Liver (tissue), 9 donors: ENCODE results near the gene CPA5. TPM values are rescaled to one million over a fixed set of nuclear protein-coding genes. Genes with fewer than 3 reads are reported as not detected.

ENCODE experiments used
- DNase-seq: peaks from one replicate; pipeline ENCODE4 v3.0.0-alpha.2; 2017; ENCODE audit warnings: low spot score
- H3K27ac ChIP-seq, 2 donors: one replicate each; pipeline ENCODE4 v1.7.0; 2013; ENCODE audit warnings: inconsistent platforms in 2 of 2, low read length in 2 of 2, control low read depth in 1 of 2, low read depth in 1 of 2, mild to moderate bottlenecking in 1 of 2
- H3K27me3 ChIP-seq, 4 donors: one replicate each; pipeline versions ENCODE4 v1.6.1 to v1.7.0; 2013; ENCODE audit warnings: low read length in 3 of 4, inconsistent platforms in 1 of 4, mild to moderate bottlenecking in 1 of 4, moderate library complexity in 1 of 4; ENCODE audit not compliant: control insufficient read depth in 4 of 4, insufficient read depth in 4 of 4
- H3K36me3 ChIP-seq, 4 donors: one replicate each; pipeline versions ENCODE4 v1.6.1 to v1.7.0; 2013; ENCODE audit warnings: low read length in 3 of 4, mild to moderate bottlenecking in 3 of 4, low read depth in 1 of 4, moderate library complexity in 1 of 4; ENCODE audit not compliant: control insufficient read depth in 4 of 4, insufficient read depth in 3 of 4
- H3K4me1 ChIP-seq, 4 donors: one replicate each; pipeline versions ENCODE4 v1.6.1 to v1.7.0; 2013; ENCODE audit warnings: low read length in 3 of 4, mild to moderate bottlenecking in 3 of 4, moderate library complexity in 1 of 4; ENCODE audit not compliant: control insufficient read depth in 4 of 4, insufficient read depth in 4 of 4
- H3K4me3 ChIP-seq, 3 donors: one replicate each; pipeline versions ENCODE4 v1.6.1 to v1.7.0; 2013; ENCODE audit warnings: low read length in 3 of 3, control low read depth in 1 of 3, low read depth in 1 of 3, mild to moderate bottlenecking in 1 of 3
- H3K9ac ChIP-seq, 2 donors: one replicate each; pipeline ENCODE4 v1.7.0; 2013; ENCODE audit warnings: low read length in 2 of 2, mild to moderate bottlenecking in 2 of 2, moderate library complexity in 2 of 2, control low read depth in 1 of 2, low read depth in 1 of 2
- H3K9me3 ChIP-seq, 4 donors: one replicate each; pipeline versions ENCODE4 v1.6.1 to v1.7.0; 2013; ENCODE audit warnings: low read length in 3 of 4; ENCODE audit not compliant: control insufficient read depth in 4 of 4
- EGR1 ChIP-seq, 2 donors: IDR thresholded peaks; 2 replicates each; pipeline ENCODE4 v1.6.1; 2016 to 2018; ENCODE audit warnings: antibody characterized with exemption in 2 of 2, low read depth in 2 of 2
- FOXA1 ChIP-seq: IDR thresholded peaks from 2 replicates; pipeline ENCODE4 v1.6.1; 2016; ENCODE audit warnings: antibody characterized with exemption
- FOXA2 ChIP-seq: IDR thresholded peaks from 2 replicates; pipeline ENCODE4 v1.6.1; 2016; ENCODE audit warnings: antibody characterized with exemption
- GABPA ChIP-seq, 2 donors: IDR thresholded peaks in 1 of 2; conservative IDR thresholded peaks in 1 of 2; 2 replicates each; pipeline ENCODE4 v1.6.1; 2016; ENCODE audit warnings: antibody characterized with exemption in 2 of 2, mild to moderate bottlenecking in 1 of 2, moderate library complexity in 1 of 2
- HNF4A ChIP-seq, 2 donors: conservative IDR thresholded peaks; 2 replicates each; pipeline ENCODE4 v1.6.1; 2016; ENCODE audit warnings: antibody characterized with exemption in 2 of 2, mild to moderate bottlenecking in 2 of 2
- HNF4G ChIP-seq: IDR thresholded peaks from 2 replicates; pipeline ENCODE4 v1.6.1; 2016; ENCODE audit warnings: antibody characterized with exemption
- JUND ChIP-seq, 2 donors: IDR thresholded peaks; 2 replicates each; pipeline ENCODE4 v1.6.1; 2016; ENCODE audit warnings: antibody characterized with exemption in 2 of 2
- NR2F2 ChIP-seq: IDR thresholded peaks from 2 replicates; pipeline ENCODE4 v1.6.1; 2016; ENCODE audit warnings: antibody characterized with exemption
- RAD21 ChIP-seq, 2 donors: IDR thresholded peaks; 2 replicates each; pipeline ENCODE4 v1.6.1; 2016; ENCODE audit warnings: antibody characterized with exemption in 2 of 2, mild to moderate bottlenecking in 2 of 2
- REST ChIP-seq: IDR thresholded peaks from 2 replicates; pipeline ENCODE4 v1.6.1; 2016; ENCODE audit warnings: antibody characterized with exemption, mild to moderate bottlenecking
- RXRA ChIP-seq, 2 donors: IDR thresholded peaks; 2 replicates each; pipeline ENCODE4 v1.6.1; 2017 to 2018; ENCODE audit warnings: antibody characterized with exemption in 2 of 2, mild to moderate bottlenecking in 1 of 2
- SP1 ChIP-seq: IDR thresholded peaks from 2 replicates; pipeline ENCODE4 v1.6.1; 2018; ENCODE audit warnings: antibody characterized with exemption, mild to moderate bottlenecking
- ZBTB33 ChIP-seq: IDR thresholded peaks from 2 replicates; pipeline ENCODE4 v1.6.1; 2016; ENCODE audit warnings: antibody characterized with exemption
- WGBS: extraction: QIAGEN DNeasy Blood & Tissue Kit; methylation state at CpG from one replicate; pipeline ENCODE4 v1.1.7; 2013; 5-methylcytosine and 5-hydroxymethylcytosine counted together
- polyA plus RNA-seq, 2 donors: library from polyadenylated mRNA; stranded (reverse) in 1 of 2; unstranded in 1 of 2; fragments of 200-250 nt in 1 of 2; fragments of >200 nt in 1 of 2; fragmentation: Nextera tagmentation in 1 of 2; extraction: Ambion mirVana in 1 of 2; gene quantifications; one replicate each; pipeline versions ENCODE4 v1.2.1 to v1.2.3, GENCODE V29; 2013 to 2015
- total RNA-seq, 2 donors: library from RNA; depleted of rRNA; stranded (reverse); fragments of >200 nt; gene quantifications; one replicate each; pipeline ENCODE4 v1.2.3, GENCODE V29; 2014
- TF ChIP-seq, protein P1 (sequence below): fragments of 150-350 bp; IDR thresholded peaks from 2 replicates; pipeline ENCODE4 v1.5.1; 2017; ENCODE audit warnings: improper control_type of control experiment, low read depth, low read length; ENCODE audit not compliant: missing input control
- donor health status: healthy.
- donor health status: healthy.
- donor health status: healthy.
- donor health status: healthy.
- donor health status: healthy.

The CPA5 gene
- total and polyA plus RNA-seq, 4 donors = 0.33 TPM; not detected in 3

GRCh38 chr7:130329681-130330080, 14.9 kb upstream of the CPA5 start (continued):
- TF ChIP-seq RXRA (IDR thresholded peaks at IDR 0.05) (no peak), HNF4A (conservative IDR thresholded peaks at IDR 0.05) (no peak)

DNA sequence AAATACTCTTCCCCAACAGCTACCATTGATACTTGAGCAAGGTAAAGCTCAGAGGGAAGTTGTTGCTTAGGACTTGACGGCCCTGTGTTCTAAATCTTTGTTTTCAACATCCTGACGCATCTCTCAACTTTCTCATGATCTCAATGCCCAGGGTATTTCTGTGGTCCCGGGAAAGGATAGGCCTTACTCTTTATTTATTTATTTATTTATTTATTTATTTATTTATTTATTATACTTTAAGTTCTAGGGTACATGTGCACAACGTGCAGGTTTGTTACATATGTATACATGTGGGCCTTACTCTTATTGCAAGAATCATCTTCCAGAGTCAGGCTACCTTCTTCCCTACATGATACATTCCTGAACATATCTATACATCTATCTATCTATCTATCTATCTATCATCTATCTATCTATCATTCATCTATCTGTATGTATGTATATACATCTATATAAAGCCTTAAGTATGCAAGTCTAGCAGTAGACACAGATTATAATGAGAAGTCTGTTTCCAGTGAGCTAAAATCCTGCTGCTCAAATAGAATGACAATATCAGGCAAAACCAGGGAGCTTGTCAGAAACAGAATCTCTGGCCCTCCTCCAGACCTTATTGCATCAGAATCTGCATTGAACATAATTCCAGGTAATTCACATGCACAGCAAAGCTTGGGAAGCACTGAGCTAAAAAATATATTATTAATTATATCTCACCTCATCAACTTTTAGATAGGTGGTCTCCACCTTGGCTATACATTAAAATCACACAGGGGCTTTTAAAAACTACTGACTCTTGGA, 12.2 kb upstream of the CPA5 start:
- 84% methylated on average over 4 of the region's 4 CpGs for WGBS
- no peak overlapping the region for H3K27ac ChIP-seq
- no peaks in the 10 kb centered on the region for H3K36me3 ChIP-seq
- no peaks in the 10 kb centered on the region for H3K27me3 ChIP-seq
- TF ChIP-seq FOXA1 (no peak), NR2F2 (no peak), GABPA (IDR thresholded peaks at IDR 0.05 in 1 of 2, conservative IDR thresholded peaks at IDR 0.05 in 1 of 2) (no peak), FOXA2 (no peak), RAD21 (IDR thresholded peaks at IDR 0.05) (no peak), HNF4G (no peak), RXRA (IDR thresholded peaks at IDR 0.05) (no peak)
- TF ChIP-seq, protein P1, sequence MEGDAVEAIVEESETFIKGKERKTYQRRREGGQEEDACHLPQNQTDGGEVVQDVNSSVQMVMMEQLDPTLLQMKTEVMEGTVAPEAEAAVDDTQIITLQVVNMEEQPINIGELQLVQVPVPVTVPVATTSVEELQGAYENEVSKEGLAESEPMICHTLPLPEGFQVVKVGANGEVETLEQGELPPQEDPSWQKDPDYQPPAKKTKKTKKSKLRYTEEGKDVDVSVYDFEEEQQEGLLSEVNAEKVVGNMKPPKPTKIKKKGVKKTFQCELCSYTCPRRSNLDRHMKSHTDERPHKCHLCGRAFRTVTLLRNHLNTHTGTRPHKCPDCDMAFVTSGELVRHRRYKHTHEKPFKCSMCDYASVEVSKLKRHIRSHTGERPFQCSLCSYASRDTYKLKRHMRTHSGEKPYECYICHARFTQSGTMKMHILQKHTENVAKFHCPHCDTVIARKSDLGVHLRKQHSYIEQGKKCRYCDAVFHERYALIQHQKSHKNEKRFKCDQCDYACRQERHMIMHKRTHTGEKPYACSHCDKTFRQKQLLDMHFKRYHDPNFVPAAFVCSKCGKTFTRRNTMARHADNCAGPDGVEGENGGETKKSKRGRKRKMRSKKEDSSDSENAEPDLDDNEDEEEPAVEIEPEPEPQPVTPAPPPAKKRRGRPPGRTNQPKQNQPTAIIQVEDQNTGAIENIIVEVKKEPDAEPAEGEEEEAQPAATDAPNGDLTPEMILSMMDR = no peak
- H3K4me1 ChIP-seq = no peaks in the 10 kb centered on the region
- no peak overlapping the region for H3K9ac ChIP-seq
- no peak for DNase-seq
- no peak overlapping the region for H3K4me3 ChIP-seq
- no peaks in the 10 kb centered on the region for H3K9me3 ChIP-seq

DNA sequence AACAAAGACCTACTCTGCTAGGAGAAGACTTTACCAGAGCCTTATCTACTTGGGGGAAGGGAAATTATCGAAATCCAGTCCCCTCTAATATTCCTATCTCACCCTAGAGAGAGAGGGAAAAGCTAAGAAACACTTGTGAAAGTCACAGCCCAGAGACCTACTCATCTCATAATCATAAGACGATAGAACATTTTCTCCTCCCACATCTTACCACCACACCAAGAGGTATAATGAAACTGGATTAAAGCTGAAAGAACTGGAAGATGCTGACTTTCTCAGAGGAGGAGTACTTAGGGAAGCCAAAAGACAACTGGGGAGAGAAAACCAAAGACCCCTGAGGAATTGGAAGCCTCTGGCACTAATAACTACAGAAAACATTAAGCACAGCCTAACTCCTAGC, 10.8 kb upstream of the CPA5 start:
- Histone ChIP-seq H3K27me3 (no peaks in the 10 kb centered on the region), H3K4me1 (no peaks in the 10 kb centered on the region), H3K9me3 (no peaks in the 10 kb centered on the region), H3K27ac (no peak overlapping the region), H3K4me3 (no peak overlapping the region), H3K9ac (no peak overlapping the region), H3K36me3 (no peaks in the 10 kb centered on the region)
- TF ChIP-seq JUND (IDR thresholded peaks at IDR 0.05) (no peak), ZBTB33 (no peak), EGR1 (IDR thresholded peaks at IDR 0.05; ENCODE audit: low read depth in 2 of 2) (no peak), FOXA1 (no peak), SP1 (no peak), REST (no peak), NR2F2 (no peak)
- 74% methylated on average over 2 of the region's 2 CpGs for WGBS
- no peak for DNase-seq
